HepG2 (cell line): ENCODE data around the gene FITM1. TPM values are rescaled to one million over a fixed set of nuclear protein-coding genes. Genes with fewer than 3 reads are reported as not detected.

ENCODE experiments used
- CBFB ChIP-seq: sonication (generic); formaldehyde crosslinking; IDR thresholded peaks from 2 replicates; pipeline ENCODE4 v1.4.0; 2020; ENCODE audit warnings: missing genetic modification reagents
- MYNN ChIP-seq: sonication (generic); formaldehyde crosslinking; IDR thresholded peaks from 2 replicates; pipeline ENCODE4 v1.4.0; 2020; ENCODE audit warnings: mild to moderate bottlenecking, low read depth, missing genetic modification reagents
- MZF1 ChIP-seq: sonication (generic); formaldehyde crosslinking; IDR thresholded peaks from 2 replicates; pipeline ENCODE4 v1.8.1; 2023; ENCODE audit warnings: mild to moderate bottlenecking, missing genetic modification reagents, borderline replicate concordance
- NCOA5 ChIP-seq: sonication (generic); formaldehyde crosslinking; IDR thresholded peaks from 2 replicates; pipeline ENCODE4 v1.4.0; 2020; ENCODE audit warnings: missing genetic modification reagents
- POLR2AphosphoS5 ChIP-seq: IDR thresholded peaks from 2 replicates; pipeline ENCODE4 v1.6.1; 2012; ENCODE audit warnings: low read depth, low read length
- SATB2 ChIP-seq: sonication (generic); formaldehyde crosslinking; IDR thresholded peaks from 2 replicates; pipeline ENCODE4 v1.5.0; 2020; ENCODE audit warnings: missing genetic modification reagents
- TARDBP ChIP-seq: sonication (generic); formaldehyde crosslinking; IDR thresholded peaks from 2 replicates; pipeline ENCODE4 v1.8.0; 2022; ENCODE audit warnings: mild to moderate bottlenecking, missing genetic modification reagents
- ZC3H4 ChIP-seq: sonication (generic); formaldehyde crosslinking; IDR thresholded peaks from 2 replicates; pipeline ENCODE4 v1.4.0; 2020; ENCODE audit warnings: missing genetic modification reagents, borderline replicate concordance
- ZFP90 ChIP-seq: sonication (generic); formaldehyde crosslinking; IDR thresholded peaks from 2 replicates; pipeline ENCODE4 v1.8.0; 2022; ENCODE audit warnings: missing genetic modification reagents, mild to moderate bottlenecking, inconsistent platforms, borderline replicate concordance
- ZKSCAN5 ChIP-seq: sonication (generic); formaldehyde crosslinking; IDR thresholded peaks from 2 replicates; pipeline ENCODE4 v1.5.1; 2020; ENCODE audit warnings: mild to moderate bottlenecking, missing genetic modification reagents
- ZNF629 ChIP-seq: sonication (generic); formaldehyde crosslinking; conservative IDR thresholded peaks from 2 replicates; pipeline ENCODE4 v1.5.0; 2020; ENCODE audit warnings: missing genetic modification reagents
- ZNF773 ChIP-seq: sonication (generic); formaldehyde crosslinking; IDR thresholded peaks from 2 replicates; pipeline ENCODE4 v1.4.0; 2020; ENCODE audit warnings: missing genetic modification reagents, borderline replicate concordance
- polyA plus RNA-seq, 8 experiments: library from polyadenylated mRNA; depleted of rRNA in 3 of 8; stranded (reverse) in 7 of 8; unstranded in 1 of 8; fragments of >200 nt; fragmentation: Illumina TruSeq in 4 of 8; extraction: Trizol in 4 of 8; gene quantifications; 2 replicates each; pipeline versions ENCODE4 v1.2.1 to v1.2.3, GENCODE V29; 2011 to 2016; ENCODE audit warnings: low read depth in 4 of 8, missing spikeins in 1 of 8, mixed read lengths in 1 of 8; ENCODE audit not compliant: insufficient read depth in 1 of 8
- total RNA-seq, 5 experiments: library from RNA; depleted of rRNA; stranded (reverse); fragments of >200 nt; fragmentation: Illumina TruSeq; extraction: Trizol; gene quantifications; 2 replicates each; pipeline ENCODE4 v1.2.3, GENCODE V29; 2016; ENCODE audit warnings: low read depth in 1 of 5
- TF ChIP-seq, protein P1 (sequence below): sonication (generic); formaldehyde crosslinking; IDR thresholded peaks from 2 replicates; pipeline ENCODE4 v1.5.1; 2020; ENCODE audit warnings: missing genetic modification reagents, mild to moderate bottlenecking, borderline replicate concordance
- TF ChIP-seq, protein P2 (sequence below): sonication (generic); formaldehyde crosslinking; IDR thresholded peaks from 2 replicates; pipeline ENCODE4 v1.4.0; 2020; ENCODE audit warnings: mild to moderate bottlenecking, missing genetic modification reagents
- TF ChIP-seq, protein P3 (sequence below): sonication (generic); formaldehyde crosslinking; IDR thresholded peaks from 2 replicates; pipeline ENCODE4 v1.4.0; 2020; ENCODE audit warnings: mild to moderate bottlenecking, missing genetic modification reagents
- TF ChIP-seq, protein P4 (sequence below): sonication (generic); formaldehyde crosslinking; IDR thresholded peaks from 2 replicates; pipeline ENCODE4 v1.8.0; 2022; ENCODE audit warnings: missing genetic modification reagents, mild to moderate bottlenecking, borderline replicate concordance

The FITM1 gene
- total and polyA plus RNA-seq, 2 of the 13 experiments (the other 11 are each of a cell fraction or from before 2014, with no cell fraction given) = 2.7 to 5.8 TPM

DNA sequence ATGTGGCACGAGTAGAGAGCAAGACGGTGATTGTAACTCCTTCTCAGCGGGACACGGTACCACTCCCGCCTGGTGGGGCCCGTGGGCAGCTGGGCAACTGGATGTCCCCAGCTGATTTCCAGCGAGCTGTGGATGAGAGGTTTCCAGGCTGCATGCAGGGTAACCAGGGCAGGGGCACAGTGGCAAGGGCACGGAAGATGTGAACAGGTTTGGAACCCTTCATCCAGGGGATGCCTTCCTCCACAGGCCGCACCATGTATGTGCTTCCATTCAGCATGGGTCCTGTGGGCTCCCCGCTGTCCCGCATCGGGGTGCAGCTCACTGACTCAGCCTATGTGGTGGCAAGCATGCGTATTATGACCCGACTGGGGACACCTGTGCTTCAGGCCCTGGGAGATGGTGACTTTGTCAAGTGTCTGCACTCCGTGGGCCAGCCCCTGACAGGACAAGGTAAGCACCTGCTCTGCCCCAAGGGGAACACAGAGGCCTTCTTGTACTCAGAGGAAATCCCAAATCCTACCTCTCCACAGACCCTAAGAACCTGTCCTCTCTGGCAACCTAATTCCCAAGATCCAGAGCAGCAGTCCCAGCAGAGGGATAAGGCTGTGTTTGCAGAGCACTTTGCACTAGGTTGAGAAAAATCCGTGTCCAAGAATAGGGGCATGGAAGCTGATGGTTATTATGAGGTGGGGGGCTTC lies 32.1 kb upstream of the FITM1 start (continued):
- TF ChIP-seq, protein P1, sequence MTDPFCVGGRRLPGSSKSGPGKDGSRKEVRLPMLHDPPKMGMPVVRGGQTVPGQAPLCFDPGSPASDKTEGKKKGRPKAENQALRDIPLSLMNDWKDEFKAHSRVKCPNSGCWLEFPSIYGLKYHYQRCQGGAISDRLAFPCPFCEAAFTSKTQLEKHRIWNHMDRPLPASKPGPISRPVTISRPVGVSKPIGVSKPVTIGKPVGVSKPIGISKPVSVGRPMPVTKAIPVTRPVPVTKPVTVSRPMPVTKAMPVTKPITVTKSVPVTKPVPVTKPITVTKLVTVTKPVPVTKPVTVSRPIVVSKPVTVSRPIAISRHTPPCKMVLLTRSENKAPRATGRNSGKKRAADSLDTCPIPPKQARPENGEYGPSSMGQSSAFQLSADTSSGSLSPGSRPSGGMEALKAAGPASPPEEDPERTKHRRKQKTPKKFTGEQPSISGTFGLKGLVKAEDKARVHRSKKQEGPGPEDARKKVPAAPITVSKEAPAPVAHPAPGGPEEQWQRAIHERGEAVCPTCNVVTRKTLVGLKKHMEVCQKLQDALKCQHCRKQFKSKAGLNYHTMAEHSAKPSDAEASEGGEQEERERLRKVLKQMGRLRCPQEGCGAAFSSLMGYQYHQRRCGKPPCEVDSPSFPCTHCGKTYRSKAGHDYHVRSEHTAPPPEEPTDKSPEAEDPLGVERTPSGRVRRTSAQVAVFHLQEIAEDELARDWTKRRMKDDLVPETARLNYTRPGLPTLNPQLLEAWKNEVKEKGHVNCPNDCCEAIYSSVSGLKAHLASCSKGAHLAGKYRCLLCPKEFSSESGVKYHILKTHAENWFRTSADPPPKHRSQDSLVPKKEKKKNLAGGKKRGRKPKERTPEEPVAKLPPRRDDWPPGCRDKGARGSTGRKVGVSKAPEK (CRISPR knock-in tag) = peak; percentile 51; the same call in 1 of the 2 replicates
- TF ChIP-seq, protein P2, sequence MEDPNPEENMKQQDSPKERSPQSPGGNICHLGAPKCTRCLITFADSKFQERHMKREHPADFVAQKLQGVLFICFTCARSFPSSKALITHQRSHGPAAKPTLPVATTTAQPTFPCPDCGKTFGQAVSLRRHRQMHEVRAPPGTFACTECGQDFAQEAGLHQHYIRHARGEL (CRISPR knock-in tag) = no peak
- TF ChIP-seq MZF1 (0 out of 2 replicates have a peak, but pooled peaks have one; percentile 48), ZNF773 (0 out of 2 replicates have a peak, but pooled peaks have one; percentile 32), TARDBP (CRISPR knock-in tag) (no peak), ZNF629 (CRISPR knock-in tag) (0 out of 2 replicates have a peak, but pooled peaks have one; percentile 14), ZC3H4 (CRISPR knock-in tag) (0 out of 2 replicates have a peak, but pooled peaks have one; percentile 59), ZKSCAN5 (CRISPR knock-in tag) (no peak), MYNN (CRISPR knock-in tag) (0 out of 2 replicates have a peak, but pooled peaks have one; percentile 29), ZFP90 (CRISPR knock-in tag) (0 out of 2 replicates have a peak, but pooled peaks have one; percentile 71), SATB2 (CRISPR knock-in tag) (0 out of 2 replicates have a peak, but pooled peaks have one; percentile 64), NCOA5 (CRISPR knock-in tag) (peak; percentile 83; the same call in 1 of the 2 replicates), CBFB (no peak), POLR2AphosphoS5 (peak; percentile 9; the same call in 1 of the 2 replicates)
- TF ChIP-seq, protein P3, sequence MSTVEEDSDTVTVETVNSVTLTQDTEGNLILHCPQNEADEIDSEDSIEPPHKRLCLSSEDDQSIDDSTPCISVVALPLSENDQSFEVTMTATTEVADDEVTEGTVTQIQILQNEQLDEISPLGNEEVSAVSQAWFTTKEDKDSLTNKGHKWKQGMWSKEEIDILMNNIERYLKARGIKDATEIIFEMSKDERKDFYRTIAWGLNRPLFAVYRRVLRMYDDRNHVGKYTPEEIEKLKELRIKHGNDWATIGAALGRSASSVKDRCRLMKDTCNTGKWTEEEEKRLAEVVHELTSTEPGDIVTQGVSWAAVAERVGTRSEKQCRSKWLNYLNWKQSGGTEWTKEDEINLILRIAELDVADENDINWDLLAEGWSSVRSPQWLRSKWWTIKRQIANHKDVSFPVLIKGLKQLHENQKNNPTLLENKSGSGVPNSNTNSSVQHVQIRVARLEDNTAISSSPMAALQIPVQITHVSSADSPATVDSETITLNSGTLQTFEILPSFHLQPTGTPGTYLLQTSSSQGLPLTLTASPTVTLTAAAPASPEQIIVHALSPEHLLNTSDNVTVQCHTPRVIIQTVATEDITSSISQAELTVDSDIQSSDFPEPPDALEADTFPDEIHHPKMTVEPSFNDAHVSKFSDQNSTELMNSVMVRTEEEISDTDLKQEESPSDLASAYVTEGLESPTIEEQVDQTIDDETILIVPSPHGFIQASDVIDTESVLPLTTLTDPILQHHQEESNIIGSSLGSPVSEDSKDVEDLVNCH (CRISPR knock-in tag) = no peak
- TF ChIP-seq, protein P4, sequence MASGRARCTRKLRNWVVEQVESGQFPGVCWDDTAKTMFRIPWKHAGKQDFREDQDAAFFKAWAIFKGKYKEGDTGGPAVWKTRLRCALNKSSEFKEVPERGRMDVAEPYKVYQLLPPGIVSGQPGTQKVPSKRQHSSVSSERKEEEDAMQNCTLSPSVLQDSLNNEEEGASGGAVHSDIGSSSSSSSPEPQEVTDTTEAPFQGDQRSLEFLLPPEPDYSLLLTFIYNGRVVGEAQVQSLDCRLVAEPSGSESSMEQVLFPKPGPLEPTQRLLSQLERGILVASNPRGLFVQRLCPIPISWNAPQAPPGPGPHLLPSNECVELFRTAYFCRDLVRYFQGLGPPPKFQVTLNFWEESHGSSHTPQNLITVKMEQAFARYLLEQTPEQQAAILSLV (CRISPR knock-in tag) = 0 out of 2 replicates have a peak, but pooled peaks have one; percentile 37
